T-helper 17 cell (primary cell): ENCODE results near the gene CBR3. TPM values are rescaled to one million over a fixed set of nuclear protein-coding genes. Genes with fewer than 3 reads are reported as not detected.

Source experiments
- ATAC-seq: fragments of 150-1000 bp; cut with Tn5 transposase; 2 replicates; pipeline ENCODE4 v1.10.0; 2021; ENCODE audit warnings: mild to moderate bottlenecking, moderate library complexity
- DNase-seq, 3 donors: peaks; one replicate each; pipeline versions ENCODE4 v3.0.0 to v3.0.0-alpha.2; 2020 to 2021
- H3K9me3 ChIP-seq: one replicate; pipeline ENCODE4 v1.7.0; 2013; ENCODE audit warnings: low read length, mild to moderate bottlenecking; ENCODE audit not compliant: control insufficient read depth, poor library complexity, severe bottlenecking
- H3K27ac Mint-ChIP-seq: one replicate; pipeline ENCODE4 v1.8.0; 2022; ENCODE audit warnings: mild to moderate bottlenecking, moderate library complexity, mixed read lengths
- H3K27me3 Mint-ChIP-seq: one replicate; pipeline ENCODE4 v1.8.0; 2022; ENCODE audit warnings: mixed read lengths
- H3K36me3 Mint-ChIP-seq: one replicate; pipeline ENCODE4 v1.8.0; 2022; ENCODE audit warnings: low read depth, mixed read lengths
- H3K4me1 Mint-ChIP-seq: one replicate; pipeline ENCODE4 v1.8.0; 2022; ENCODE audit warnings: mild to moderate bottlenecking, mixed read lengths
- H3K4me3 Mint-ChIP-seq: one replicate; pipeline ENCODE4 v1.8.0; 2022; ENCODE audit warnings: mild to moderate bottlenecking, moderate library complexity, mixed read lengths
- total RNA-seq, 4 donors: library from RNA in 2 of 4; stranded (reverse) in 2 of 4; gene quantifications; one replicate each; pipeline ENCODE4 v1.2.3 and lab custom pipeline; 2022 to 2026

The CBR3 gene
- total RNA-seq, 2 donors from 2014 or later: 2.2 to 3.1 TPM

DNA sequence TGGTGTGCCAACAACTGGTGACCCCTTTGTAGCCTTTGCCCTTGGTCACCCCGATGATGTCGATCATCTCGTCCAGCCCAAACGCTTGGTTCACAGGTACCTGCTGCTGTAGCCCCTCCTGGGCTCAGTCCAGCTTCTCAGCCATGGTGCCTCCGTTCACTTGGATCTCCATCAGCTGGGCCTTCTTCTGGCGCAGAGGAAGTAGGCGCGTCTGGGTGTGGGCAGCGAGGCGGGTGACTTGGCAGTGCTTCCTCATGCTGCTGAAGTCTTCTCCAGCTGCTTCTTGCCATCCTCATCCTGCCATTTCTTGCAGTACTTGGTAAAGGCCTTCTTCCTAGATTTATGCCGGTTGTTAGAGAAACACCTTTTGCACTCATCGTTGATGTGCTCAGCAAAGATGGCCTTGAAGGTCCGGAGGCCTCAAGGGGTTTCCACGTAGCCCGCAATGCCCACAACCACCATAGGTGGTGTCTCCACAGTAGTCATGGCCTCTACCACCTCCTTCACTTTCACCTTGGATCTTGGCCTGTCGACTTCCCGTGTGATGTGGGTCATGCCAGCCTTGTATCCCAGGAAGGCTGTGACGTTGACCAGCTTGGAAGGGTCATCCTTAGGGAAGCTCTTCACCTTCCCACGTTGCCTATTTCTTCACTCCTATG lies 34.7 kb downstream of the CBR3 start:
- Mint-ChIP-seq H3K27me3 (no peaks in the 10 kb centered on the region), H3K27ac (peak overlapping the region; percentile 66), H3K36me3 (peaks cover 3% of the 10 kb centered on the region), H3K4me3 (no peak overlapping the region), H3K4me1 (peaks cover 11% of the 10 kb centered on the region)
- ATAC-seq (no peak), DNase-seq (no peak)
- H3K9me3 ChIP-seq: no peaks in the 10 kb centered on the region

DNA sequence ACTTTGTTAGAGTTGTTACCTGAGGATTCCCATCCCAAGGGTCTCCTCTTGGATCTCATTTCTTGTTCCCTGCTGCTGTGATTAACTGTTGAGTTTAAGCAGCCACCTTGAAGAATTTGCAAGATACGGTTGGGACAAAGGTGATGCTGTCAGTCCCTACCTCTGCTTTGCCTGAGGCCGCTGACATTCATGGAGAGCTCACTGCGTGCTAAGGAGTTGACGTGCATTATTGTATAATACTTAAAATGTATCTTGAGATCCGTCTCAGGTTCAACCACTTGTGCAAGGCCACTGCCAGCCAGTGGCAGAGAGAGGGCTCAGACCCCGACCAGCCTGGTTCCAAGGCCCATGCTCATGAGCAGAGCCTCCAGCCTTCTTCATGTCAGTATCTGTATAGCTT lies 35.9 kb downstream of the CBR3 start:
- H3K36me3 Mint-ChIP-seq: peaks cover 3% of the 10 kb centered on the region
- no peak for DNase-seq
- H3K4me3 Mint-ChIP-seq: no peak overlapping the region
- H3K27me3 Mint-ChIP-seq: no peaks in the 10 kb centered on the region
- no peaks in the 10 kb centered on the region for H3K9me3 ChIP-seq
- H3K4me1 Mint-ChIP-seq: peaks cover 13% of the 10 kb centered on the region
- no peak overlapping the region for H3K27ac Mint-ChIP-seq
- ATAC-seq: no peak

GRCh38 chr21:36171336-36171735 lies 36.5 kb downstream of the CBR3 start:
- peaks cover 3% of the 10 kb centered on the region for H3K36me3 Mint-ChIP-seq
- H3K4me3 Mint-ChIP-seq: no peak overlapping the region
- ATAC-seq: no peak
- DNase-seq: no peak
- H3K27ac Mint-ChIP-seq: peak overlapping the region; percentile 79
- no peaks in the 10 kb centered on the region for H3K27me3 Mint-ChIP-seq
- no peaks in the 10 kb centered on the region for H3K9me3 ChIP-seq
- peaks cover 15% of the 10 kb centered on the region for H3K4me1 Mint-ChIP-seq

GRCh38 chr21:36171741-36172331 lies 37.0 kb downstream of the CBR3 start:
- H3K4me1 Mint-ChIP-seq: peaks cover 15% of the 10 kb centered on the region
- ATAC-seq (no peak), DNase-seq (no peak)
- H3K27me3 Mint-ChIP-seq: no peaks in the 10 kb centered on the region
- no peak overlapping the region for H3K4me3 Mint-ChIP-seq
- peaks cover 3% of the 10 kb centered on the region for H3K36me3 Mint-ChIP-seq
- peak overlapping the region; percentile 79 for H3K27ac Mint-ChIP-seq
- no peaks in the 10 kb centered on the region for H3K9me3 ChIP-seq

GRCh38 chr21:36174780-36175179 lies 39.9 kb downstream of the CBR3 start:
- peak overlapping the region; percentile 21 for H3K27ac Mint-ChIP-seq
- peaks cover 3% of the 10 kb centered on the region for H3K36me3 Mint-ChIP-seq
- peaks cover 15% of the 10 kb centered on the region for H3K4me1 Mint-ChIP-seq
- ATAC-seq (no peak), DNase-seq (no peak)
- H3K9me3 ChIP-seq: no peaks in the 10 kb centered on the region
- H3K4me3 Mint-ChIP-seq: no peak overlapping the region
- no peaks in the 10 kb centered on the region for H3K27me3 Mint-ChIP-seq

DNA sequence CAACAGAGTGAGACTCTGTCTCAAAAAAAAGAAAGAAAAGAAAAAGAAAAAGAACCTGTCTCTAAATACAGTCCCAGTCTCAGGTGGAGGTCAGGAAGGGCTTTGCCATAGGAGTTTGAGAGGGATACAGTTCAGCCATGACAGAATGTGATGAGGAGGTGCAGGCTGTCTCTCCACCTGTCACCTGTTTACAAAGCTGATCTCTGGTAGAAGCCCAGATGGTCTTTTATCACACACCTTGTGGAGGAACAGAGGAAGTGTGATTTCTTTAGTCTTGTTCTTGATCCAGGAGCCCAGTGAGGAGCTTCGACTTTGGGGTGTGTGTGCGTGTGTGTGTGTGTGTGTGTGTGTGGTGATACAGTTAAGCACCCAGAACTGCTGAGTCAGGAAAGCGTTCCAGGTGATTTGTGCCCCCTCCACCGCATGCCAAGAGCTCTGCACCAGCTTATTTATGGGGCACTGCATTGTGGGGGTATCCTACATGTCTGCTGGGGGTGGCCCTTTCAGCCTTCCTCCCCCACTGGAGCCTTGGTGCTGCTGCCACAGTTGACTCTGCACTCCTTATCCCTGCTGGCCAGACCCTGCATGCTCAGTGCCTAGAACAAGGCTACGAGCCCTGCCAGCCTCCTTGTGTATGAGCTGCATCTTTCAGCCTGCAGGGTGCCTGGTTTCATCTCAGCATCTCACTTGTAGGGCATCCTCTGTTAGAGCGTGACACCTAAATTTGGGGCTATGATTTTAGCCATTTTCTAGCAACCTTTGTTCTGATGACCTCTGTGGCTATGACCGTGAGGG lies 41.1 kb downstream of the CBR3 start:
- DNase-seq (no peak), ATAC-seq (no peak)
- H3K9me3 ChIP-seq: no peaks in the 10 kb centered on the region
- H3K27ac Mint-ChIP-seq: no peak overlapping the region
- H3K4me1 Mint-ChIP-seq: peaks cover 11% of the 10 kb centered on the region
- H3K4me3 Mint-ChIP-seq: peak overlapping the region; percentile 57
- no peaks in the 10 kb centered on the region for H3K27me3 Mint-ChIP-seq
- H3K36me3 Mint-ChIP-seq: no peaks in the 10 kb centered on the region

DNA sequence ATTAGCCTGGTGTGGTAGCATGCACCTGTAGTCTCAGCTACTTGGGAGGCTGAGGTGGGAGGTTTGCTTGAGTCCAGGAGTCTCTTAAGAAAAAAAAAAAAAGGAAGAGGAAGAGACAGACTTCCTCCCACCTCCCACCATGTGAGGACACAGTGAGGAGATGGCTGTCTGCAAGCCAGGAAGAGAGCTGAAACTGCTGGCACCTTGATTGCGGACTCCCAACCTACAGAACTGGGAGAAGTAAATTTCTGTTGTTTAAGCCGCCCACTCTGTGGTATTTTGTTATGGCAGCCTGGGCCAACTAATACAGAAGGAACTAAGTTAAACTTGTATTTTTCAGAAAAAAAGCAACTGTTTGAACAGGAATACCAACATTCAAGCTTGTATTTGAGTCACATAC lies 43.5 kb downstream of the CBR3 start:
- Mint-ChIP-seq H3K4me3 (no peak overlapping the region), H3K36me3 (no peaks in the 10 kb centered on the region), H3K4me1 (peaks cover 11% of the 10 kb centered on the region), H3K27ac (peak overlapping the region; percentile 6), H3K27me3 (no peaks in the 10 kb centered on the region)
- no peaks in the 10 kb centered on the region for H3K9me3 ChIP-seq
- no peak for DNase-seq
- ATAC-seq: no peak

- Mint-ChIP-seq H3K27ac (peak overlapping the region; percentile 6), H3K27me3 (no peaks in the 10 kb centered on the region), H3K4me1 (peaks cover 8% of the 10 kb centered on the region), H3K36me3 (no peaks in the 10 kb centered on the region), H3K4me3 (no peak overlapping the region)
- H3K9me3 ChIP-seq: no peaks in the 10 kb centered on the region
- DNase-seq (no peak), ATAC-seq (no peak)
Observed at GRCh38 chr21:36179145-36179544, 44.3 kb downstream of the CBR3 start.

GRCh38 chr21:36180963-36181362 lies 46.1 kb downstream of the CBR3 start:
- H3K4me3 Mint-ChIP-seq: no peak overlapping the region

DNA sequence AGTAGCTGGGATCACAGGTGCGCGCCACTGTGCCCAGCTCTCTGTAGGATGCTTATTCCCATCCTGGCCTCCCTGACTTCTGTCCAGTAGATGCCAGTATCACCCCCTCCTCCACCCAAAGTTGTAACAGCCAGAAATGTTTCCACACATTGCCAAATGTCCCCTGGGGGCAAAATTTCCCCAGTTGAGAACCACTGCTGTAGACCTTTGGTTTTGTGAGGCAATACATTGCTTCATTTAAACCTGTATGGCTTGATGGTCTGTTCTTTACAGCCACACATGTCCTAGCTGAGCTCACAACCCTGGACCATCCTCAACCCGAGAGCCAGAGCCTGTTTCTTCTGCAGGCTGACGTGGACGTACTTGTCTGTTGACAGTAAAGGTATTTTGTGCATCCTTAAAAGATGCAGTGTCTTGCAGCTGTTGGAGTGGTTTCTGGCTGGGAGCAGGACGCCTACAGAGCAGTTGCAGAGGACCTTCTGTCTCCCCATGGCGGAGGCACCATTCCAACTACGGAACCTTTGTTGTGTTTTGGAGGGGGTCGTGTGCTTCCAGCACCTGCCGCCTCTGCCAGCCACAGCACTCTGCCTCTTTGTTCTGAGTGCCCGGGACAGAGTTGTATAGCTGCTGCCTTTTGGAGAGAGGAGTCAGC lies 48.4 kb downstream of the CBR3 start:
- H3K9me3 ChIP-seq: no peaks in the 10 kb centered on the region
- H3K36me3 Mint-ChIP-seq: peaks cover 3% of the 10 kb centered on the region
- H3K4me3 Mint-ChIP-seq: no peak overlapping the region
- H3K4me1 Mint-ChIP-seq: peaks cover 7% of the 10 kb centered on the region
- H3K27ac Mint-ChIP-seq: peak overlapping the region; percentile 4
- H3K27me3 Mint-ChIP-seq: no peaks in the 10 kb centered on the region
- ATAC-seq: no peak
- no peak for DNase-seq

More at GRCh38 chr21:36180963-36181362, 46.1 kb downstream of the CBR3 start:
- ATAC-seq: no peak
- Mint-ChIP-seq H3K36me3 (no peaks in the 10 kb centered on the region), H3K4me1 (peaks cover 6% of the 10 kb centered on the region), H3K27ac (no peak overlapping the region), H3K27me3 (no peaks in the 10 kb centered on the region)
- DNase-seq: no peak
- no peaks in the 10 kb centered on the region for H3K9me3 ChIP-seq

DNA sequence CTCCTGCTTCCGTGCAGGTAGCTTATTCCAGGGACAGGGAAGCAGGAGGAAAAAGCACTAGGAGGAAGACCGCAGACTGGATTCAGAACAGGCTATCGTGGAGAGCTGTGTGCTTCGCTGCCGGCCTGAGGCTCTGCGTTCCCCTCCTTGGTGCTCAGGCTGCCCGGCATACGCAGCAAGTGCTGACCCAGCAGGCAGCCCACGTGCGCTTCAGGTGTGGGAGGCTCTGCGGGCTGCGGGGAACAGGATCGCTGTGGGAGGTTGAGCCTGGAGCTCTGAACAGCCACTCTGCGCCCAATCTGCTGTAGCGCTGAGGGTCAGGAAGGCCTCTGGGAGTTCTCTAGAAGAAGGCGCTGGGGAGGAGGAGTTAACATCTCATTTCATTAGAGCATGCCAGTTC lies 49.7 kb downstream of the CBR3 start:
- Mint-ChIP-seq H3K27ac (no peak overlapping the region), H3K4me3 (no peak overlapping the region), H3K36me3 (peaks cover 4% of the 10 kb centered on the region), H3K27me3 (no peaks in the 10 kb centered on the region), H3K4me1 (peaks cover 12% of the 10 kb centered on the region)
- DNase-seq (no peak), ATAC-seq (no peak)
- H3K9me3 ChIP-seq: no peaks in the 10 kb centered on the region

GRCh38 chr21:36185523-36185922 lies 50.6 kb downstream of the CBR3 start:
- ATAC-seq: no peak

GRCh38 chr21:36186081-36186480 lies 51.2 kb downstream of the CBR3 start:
- no peak overlapping the region for H3K4me3 Mint-ChIP-seq

More at GRCh38 chr21:36185523-36185922, 50.6 kb downstream of the CBR3 start:
- no peak overlapping the region for H3K27ac Mint-ChIP-seq
- H3K36me3 Mint-ChIP-seq: peaks cover 4% of the 10 kb centered on the region
- DNase-seq: no peak
- no peaks in the 10 kb centered on the region for H3K27me3 Mint-ChIP-seq
- H3K9me3 ChIP-seq: no peaks in the 10 kb centered on the region
- peaks cover 12% of the 10 kb centered on the region for H3K4me1 Mint-ChIP-seq
- H3K4me3 Mint-ChIP-seq: no peak overlapping the region

More at GRCh38 chr21:36186081-36186480, 51.2 kb downstream of the CBR3 start:
- no peaks in the 10 kb centered on the region for H3K27me3 Mint-ChIP-seq
- ATAC-seq: no peak
- H3K36me3 Mint-ChIP-seq: peaks cover 6% of the 10 kb centered on the region
- H3K9me3 ChIP-seq: no peaks in the 10 kb centered on the region
- H3K27ac Mint-ChIP-seq: no peak overlapping the region
- H3K4me1 Mint-ChIP-seq: peaks cover 12% of the 10 kb centered on the region
- no peak for DNase-seq
